NCI-H748 treated with DMSO at 0.1 percent for 48 hours (cell line): Measurements from ENCODE around the gene PRR14L.

Source experiments
- DNase-seq: peaks from one replicate; lab custom pipeline; 2025; lab: John Stamatoyannopoulos, UW

The PRR14L gene

DNA sequence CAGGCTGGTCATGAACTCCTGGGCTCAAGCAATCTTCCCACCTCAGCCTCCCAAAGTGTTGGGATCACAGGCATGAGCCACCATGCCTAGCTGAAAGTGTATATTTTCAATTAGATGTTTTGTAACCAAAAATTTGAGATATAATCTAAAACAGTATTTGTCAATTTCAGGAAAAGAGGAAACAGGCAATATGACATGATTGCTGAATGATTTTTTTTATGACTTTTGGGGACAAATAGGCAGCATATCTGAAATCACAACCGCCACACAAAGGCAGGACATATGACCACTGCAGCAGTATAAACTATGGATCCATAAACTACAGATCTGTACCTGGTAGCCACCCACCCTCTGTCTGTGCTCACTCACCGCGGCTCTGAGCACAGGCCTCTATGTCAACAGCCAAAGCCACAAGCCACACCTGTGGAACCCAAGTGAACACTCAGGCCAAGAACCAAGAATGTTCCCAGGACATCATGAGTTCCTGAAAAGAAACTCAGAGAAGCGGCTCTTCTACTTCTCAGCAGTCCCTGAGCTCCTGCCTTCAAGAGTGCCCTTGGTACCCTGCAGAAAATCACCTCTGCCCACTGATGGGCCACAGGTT is 110.4 kb downstream of the PRR14L start:
- no peak for DNase-seq

DNA sequence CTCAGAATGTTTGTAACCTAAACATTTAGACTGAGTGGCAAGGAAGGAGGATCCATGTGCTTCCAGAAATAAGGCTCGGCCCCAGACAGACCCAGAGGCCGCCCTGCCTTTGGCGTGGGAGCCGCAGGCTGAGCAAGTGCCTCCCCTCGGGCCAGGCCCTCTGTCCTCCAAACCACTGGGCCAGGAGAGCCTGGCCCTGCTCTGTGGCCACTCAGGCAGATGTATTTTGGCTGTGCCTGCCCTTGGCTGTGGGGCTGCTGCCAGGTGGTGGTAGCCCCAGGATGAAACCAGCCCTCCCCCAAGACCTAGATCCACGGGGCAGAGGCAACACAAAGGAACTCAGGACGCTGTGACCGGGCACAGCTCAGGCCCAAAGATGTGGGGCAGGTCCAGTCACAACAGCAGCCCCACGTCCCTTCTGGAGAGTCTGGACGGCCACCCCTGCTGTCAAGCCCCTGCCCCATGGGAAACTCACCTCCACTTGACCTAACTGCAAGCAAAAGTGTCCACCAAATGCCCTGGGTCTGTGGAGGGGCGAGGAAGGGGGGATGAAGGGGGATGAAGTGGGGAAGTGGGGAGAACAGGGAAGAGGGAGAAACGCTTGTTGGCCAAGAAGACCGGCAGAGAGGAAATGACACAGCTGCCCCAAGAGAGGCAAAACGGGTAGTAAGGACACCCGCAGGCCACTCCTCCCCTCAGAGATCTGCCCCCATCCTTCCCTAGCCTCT is 111.9 kb downstream of the PRR14L start:
- DNase-seq = no peak

- no peak for DNase-seq
Observed at GRCh38 chr22:31637447-31637890, 112.5 kb downstream of the PRR14L start.

GRCh38 chr22:31635638-31636306 is 114.2 kb downstream of the PRR14L start:
- no peak for DNase-seq

GRCh38 chr22:31631436-31631835 is 118.5 kb downstream of the PRR14L start:
- DNase-seq = no peak
